ENCODE results near the gene ADAMTS8.

DNA sequence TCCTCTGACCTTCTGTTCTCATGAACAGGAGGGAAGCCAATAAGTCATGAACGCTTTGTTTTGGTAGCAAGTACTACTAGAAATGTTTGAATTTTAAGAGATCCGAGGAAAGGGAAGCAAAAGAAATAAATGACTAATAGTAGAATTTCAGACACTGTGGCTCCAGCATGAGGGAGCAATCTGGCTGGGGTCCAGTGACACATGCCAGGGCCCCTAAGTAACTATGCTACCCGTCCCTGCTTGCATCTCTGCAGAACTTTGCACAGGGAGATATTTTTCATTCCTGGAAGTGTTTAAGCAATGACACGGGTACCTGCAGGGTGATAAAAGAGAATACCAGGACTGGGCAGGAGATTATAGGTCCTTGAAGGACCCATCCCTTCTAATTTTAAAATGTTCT, 7.3 kb upstream of the ADAMTS8 start:
- TF ChIP-seq POLR2AphosphoS5 (IDR thresholded peaks at IDR 0.05; ENCODE audit: low read depth, low read length), result no peak
- no peak for TF ChIP-seq REST (IDR thresholded peaks at IDR 0.05; ENCODE audit: insufficient read depth in 1 of 2, low read depth in 2 of 2, low read length in 2 of 2)
- TF ChIP-seq TAF1 (IDR thresholded peaks at IDR 0.05; ENCODE audit: borderline replicate concordance, insufficient read depth, low read length), result no peak
- TF ChIP-seq SIN3A (IDR thresholded peaks at IDR 0.05; ENCODE audit: borderline replicate concordance, insufficient read depth, low read length), result no peak
- no peak for TF ChIP-seq FOXP2 (optimal IDR thresholded peaks at IDR 0.05; ENCODE audit: borderline replicate concordance, extremely low read depth, extremely low read length, insufficient read depth)

Measured in PFSK-1 (cell line).